A549 (cell line): Measurements from ENCODE around the gene FLVCR2. TPM values are rescaled to one million over a fixed set of nuclear protein-coding genes. Genes with fewer than 3 reads are reported as not detected.

Experiments
- ATAC-seq, 2 experiments: fragments of 200-7000 bp in 1 of 2; fragments of >200 bp in 1 of 2; cut with Nextera tagmentation in 1 of 2; cut with Tn5 transposase in 1 of 2; 3 replicates each; pipeline versions ENCODE4 v1.8.0 to v1.9.1; 2018 to 2020; ENCODE audit warnings: mild to moderate bottlenecking in 1 of 2, moderate library complexity in 1 of 2
- CTCF ChIA-PET: fragments of 300-600 bp; sonication (Branson Sonifier 250); formaldehyde crosslinking; extraction: SDS; loops from one replicate; lab custom pipeline; 2021; ENCODE audit warnings: antibody characterized with exemption, inconsistent platforms; lab: Yijun Ruan, JAX
- POLR2A ChIA-PET: fragments of 350-600 bp; formaldehyde crosslinking; extraction: SDS; loops from one replicate; lab custom pipeline; 2021; ENCODE audit warnings: antibody characterized with exemption, inconsistent platforms; lab: Yijun Ruan, JAX
- DNase-seq, 2 experiments: peaks; one replicate each; pipeline versions ENCODE4 v3.0.0 to v3.0.0-alpha.2; 2011 to 2016; ENCODE audit warnings: low read depth in 1 of 2, low spot score in 1 of 2
- FAIRE-seq: peaks from 2 replicates; lab custom pipeline; 2011; peaks lifted over from hg19 to GRCh38; lab: Jason Lieb, UNC
- H3K27ac ChIP-seq, 2 experiments: fragments of >200 bp; sonication (Bioruptor Twin); formaldehyde crosslinking; 3 replicates each; pipeline ENCODE4 v1.5.1; 2016 to 2017
- H3K4me1 ChIP-seq: fragments of >200 bp; sonication (Bioruptor Twin); formaldehyde crosslinking; 3 replicates; pipeline ENCODE4 v1.6.1; 2016
- H3K4me2 ChIP-seq: fragments of >200 bp; sonication (Bioruptor Twin); formaldehyde crosslinking; 3 replicates; pipeline ENCODE4 v1.6.1; 2016
- H3K4me3 ChIP-seq: fragments of >200 bp; sonication (Bioruptor Twin); formaldehyde crosslinking; 3 replicates; pipeline ENCODE4 v1.5.1; 2016
- H3K9me3 ChIP-seq: fragments of >200 bp; sonication (Bioruptor Twin); formaldehyde crosslinking; 3 replicates; pipeline ENCODE4 v1.6.1; 2016
- CBX2 ChIP-seq: fragments of 200-600 bp; sonication (generic); IDR thresholded peaks from 2 replicates; pipeline ENCODE4 v1.6.1; 2016; ENCODE audit warnings: low read depth, mild to moderate bottlenecking, borderline replicate concordance
- CBX8 ChIP-seq: fragments of 200-600 bp; sonication (generic); IDR thresholded peaks from 2 replicates; pipeline ENCODE4 v1.6.1; 2016
- CHD2 ChIP-seq: fragments of 150-350 bp; IDR thresholded peaks from 2 replicates; pipeline ENCODE4 v1.6.1; 2014; ENCODE audit warnings: low read length; ENCODE audit not compliant: partially characterized antibody
- CHD4 ChIP-seq: fragments of 200-600 bp; sonication (generic); IDR thresholded peaks from 2 replicates; pipeline ENCODE4 v1.6.1; 2016; ENCODE audit warnings: antibody characterized with exemption, mild to moderate bottlenecking, borderline replicate concordance
- EP300 ChIP-seq, 2 experiments: fragments of >200 bp; sonication (Bioruptor Twin); formaldehyde crosslinking; IDR thresholded peaks; 2 replicates in 1 of 2; 3 replicates in 1 of 2; pipeline ENCODE4 v1.6.1; 2016 to 2017
- HDAC2 ChIP-seq: fragments of 200-600 bp; sonication (generic); IDR thresholded peaks from 2 replicates; pipeline ENCODE4 v1.6.1; 2016
- HOXA7 ChIP-seq: fragments of 250-450 bp; sonication (Bioruptor Pico); IDR thresholded peaks from 2 replicates; pipeline ENCODE4 v1.5.0; 2020; ENCODE audit warnings: mild to moderate bottlenecking, moderate library complexity
- JUN ChIP-seq, 2 experiments: fragments of >200 bp; sonication (Bioruptor Twin); formaldehyde crosslinking; IDR thresholded peaks; 2 replicates in 1 of 2; 3 replicates in 1 of 2; pipeline ENCODE4 v1.6.1; 2016 to 2017
- JUNB ChIP-seq: fragments of >200 bp; sonication (Bioruptor Twin); formaldehyde crosslinking; IDR thresholded peaks from 2 replicates; pipeline ENCODE4 v1.6.1; 2016
- KDM5A ChIP-seq: fragments of 200-600 bp; sonication (generic); IDR thresholded peaks from 2 replicates; pipeline ENCODE4 v1.6.1; 2016; ENCODE audit warnings: antibody characterized with exemption, mild to moderate bottlenecking
- MAFK ChIP-seq: fragments of 450-650 bp; IDR thresholded peaks from 2 replicates; pipeline ENCODE4 v1.6.1; 2014; ENCODE audit not compliant: partially characterized antibody
- NPAS2 ChIP-seq: fragments of 250-450 bp; sonication (Bioruptor Pico); IDR thresholded peaks from 2 replicates; pipeline ENCODE4 v1.8.0; 2022; ENCODE audit warnings: mild to moderate bottlenecking, moderate library complexity, borderline replicate concordance
- NR3C1 ChIP-seq: fragments of >200 bp; sonication (Bioruptor Twin); formaldehyde crosslinking; IDR thresholded peaks from 3 replicates; pipeline ENCODE4 v1.6.1; 2017
- POLR2A ChIP-seq: IDR thresholded peaks from 2 replicates; pipeline ENCODE4 v1.6.1; 2012; ENCODE audit warnings: mild to moderate bottlenecking, low read length
- RAD21 ChIP-seq, 2 experiments: fragments of >200 bp in 1 of 2; sonication (Bioruptor Twin) in 1 of 2; formaldehyde crosslinking in 1 of 2; IDR thresholded peaks in 1 of 2; conservative IDR thresholded peaks in 1 of 2; 2 replicates in 1 of 2; 3 replicates in 1 of 2; pipeline ENCODE4 v1.6.1; 2012 to 2018; ENCODE audit warnings: inconsistent platforms in 1 of 2
- RCOR1 ChIP-seq: fragments of 150-350 bp; IDR thresholded peaks from 2 replicates; pipeline ENCODE4 v1.6.1; 2014; ENCODE audit warnings: antibody characterized with exemption, low read length, low read depth
- SMC3 ChIP-seq: fragments of >200 bp; sonication (Bioruptor Twin); formaldehyde crosslinking; IDR thresholded peaks from 3 replicates; pipeline ENCODE4 v1.6.1; 2018; ENCODE audit warnings: inconsistent platforms
- TFCP2L1 ChIP-seq: fragments of 250-450 bp; sonication (Bioruptor Pico); IDR thresholded peaks from 2 replicates; pipeline ENCODE4 v1.5.0; 2021; ENCODE audit warnings: mild to moderate bottlenecking
- ZFP36 ChIP-seq: fragments of 450-650 bp; IDR thresholded peaks from 2 replicates; pipeline ENCODE4 v1.6.1; 2014; ENCODE audit warnings: borderline replicate concordance; ENCODE audit not compliant: partially characterized antibody
- WGBS: methylation state at CpG from one replicate; pipeline ENCODE4 v1.1.6; 2017; ENCODE audit errors: missing lambda C conversion rate; 5-methylcytosine and 5-hydroxymethylcytosine counted together
- polyA plus RNA-seq, 4 experiments: library from polyadenylated mRNA; depleted of rRNA in 3 of 4; stranded (reverse); fragments of >200 nt; fragmentation: RNase III in 1 of 4; extraction: RNeasy Plus Mini Kit Qiagen cat#74134 plus additional on column Dnase treatment in 1 of 4; gene quantifications; 2 replicates in 3 of 4; 3 replicates in 1 of 4; pipeline ENCODE4 v1.2.3, GENCODE V29; 2011 to 2017
- TF ChIP-seq, protein P1 (sequence below): fragments of 150-350 bp; IDR thresholded peaks from 2 replicates; pipeline ENCODE4 v1.6.1; 2014; ENCODE audit warnings: low read depth, mild to moderate bottlenecking, low read length
- TF ChIP-seq, protein P2 (sequence below): fragments of 450-650 bp; IDR thresholded peaks from 2 replicates; pipeline ENCODE4 v1.6.1; 2014; ENCODE audit warnings: antibody characterized with exemption
- TF ChIP-seq, protein P3 (sequence below): fragments of >200 bp; sonication (Bioruptor Twin); formaldehyde crosslinking; IDR thresholded peaks from 2 replicates; pipeline ENCODE4 v1.6.1; 2016
- TF ChIP-seq, protein P4 (sequence below): fragments of >200 bp; sonication (Bioruptor Twin); formaldehyde crosslinking; IDR thresholded peaks from 3 replicates; pipeline ENCODE4 v1.5.1; 2016
- TF ChIP-seq, protein P5 (sequence below): IDR thresholded peaks from 2 replicates; pipeline ENCODE4 v1.6.1; 2012

Gene FLVCR2
- polyA plus RNA-seq, 2 of the 4 experiments (the other 2 are of a cell fraction): 3.8 to 3.9 TPM

DNA sequence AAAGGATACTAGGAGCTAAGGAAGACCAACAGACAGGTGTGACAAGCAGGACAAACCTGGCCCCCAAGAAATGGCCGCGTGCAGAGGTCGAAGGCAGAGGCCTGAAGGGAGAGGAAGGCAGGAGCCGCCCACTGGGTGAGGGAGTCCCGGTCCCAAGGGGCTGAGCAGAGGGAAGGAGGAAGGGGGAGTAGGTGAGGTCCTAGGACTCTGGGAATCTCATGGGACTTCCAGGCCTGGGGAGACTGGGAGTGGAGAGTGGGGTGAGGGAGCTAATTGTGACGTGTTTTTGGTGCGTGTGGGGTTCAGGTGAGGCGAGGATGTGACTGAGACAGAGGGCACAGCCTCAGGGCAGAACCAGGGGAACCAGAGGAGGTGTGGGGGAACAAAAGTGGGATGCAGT, 11.7 kb upstream of the FLVCR2 start:
- TF ChIP-seq CBX8 (no peak), RAD21 (conservative IDR thresholded peaks at IDR 0.05 in 1 of 2, IDR thresholded peaks at IDR 0.05 in 1 of 2) (no peak), CHD4 (no peak), KDM5A (no peak), MAFK (no peak), CHD2 (no peak), TFCP2L1 (CRISPR knock-in tag) (no peak), POLR2A (no peak), EP300 (IDR thresholded peaks at IDR 0.05) (no peak)
- TF ChIP-seq, protein P1, sequence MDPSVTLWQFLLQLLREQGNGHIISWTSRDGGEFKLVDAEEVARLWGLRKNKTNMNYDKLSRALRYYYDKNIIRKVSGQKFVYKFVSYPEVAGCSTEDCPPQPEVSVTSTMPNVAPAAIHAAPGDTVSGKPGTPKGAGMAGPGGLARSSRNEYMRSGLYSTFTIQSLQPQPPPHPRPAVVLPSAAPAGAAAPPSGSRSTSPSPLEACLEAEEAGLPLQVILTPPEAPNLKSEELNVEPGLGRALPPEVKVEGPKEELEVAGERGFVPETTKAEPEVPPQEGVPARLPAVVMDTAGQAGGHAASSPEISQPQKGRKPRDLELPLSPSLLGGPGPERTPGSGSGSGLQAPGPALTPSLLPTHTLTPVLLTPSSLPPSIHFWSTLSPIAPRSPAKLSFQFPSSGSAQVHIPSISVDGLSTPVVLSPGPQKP: no peak
- TF ChIP-seq, protein P2, sequence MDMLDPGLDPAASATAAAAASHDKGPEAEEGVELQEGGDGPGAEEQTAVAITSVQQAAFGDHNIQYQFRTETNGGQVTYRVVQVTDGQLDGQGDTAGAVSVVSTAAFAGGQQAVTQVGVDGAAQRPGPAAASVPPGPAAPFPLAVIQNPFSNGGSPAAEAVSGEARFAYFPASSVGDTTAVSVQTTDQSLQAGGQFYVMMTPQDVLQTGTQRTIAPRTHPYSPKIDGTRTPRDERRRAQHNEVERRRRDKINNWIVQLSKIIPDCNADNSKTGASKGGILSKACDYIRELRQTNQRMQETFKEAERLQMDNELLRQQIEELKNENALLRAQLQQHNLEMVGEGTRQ: no peak
- TF ChIP-seq, protein P3, sequence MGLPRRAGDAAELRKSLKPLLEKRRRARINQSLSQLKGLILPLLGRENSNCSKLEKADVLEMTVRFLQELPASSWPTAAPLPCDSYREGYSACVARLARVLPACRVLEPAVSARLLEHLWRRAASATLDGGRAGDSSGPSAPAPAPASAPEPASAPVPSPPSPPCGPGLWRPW: no peak
- DNase-seq (no peak), ATAC-seq (no peak), FAIRE-seq (no peak)
- Histone ChIP-seq H3K4me3 (no peak overlapping the region), H3K27ac (no peak overlapping the region), H3K4me2 (no peak overlapping the region), H3K9me3 (no peaks in the 10 kb centered on the region), H3K4me1 (no peaks in the 10 kb centered on the region)
- ChIA-PET POLR2A (no interaction called here), CTCF (interaction anchor here (1.1 to 4.4 kb wide), 5 partner anchors 10 to 142 kb away, joined by 3 to 40 read pairs (median 4); partner anchors contain the start of gene FLVCR2)
- 84% methylated on average over 8 of the region's 8 CpGs for WGBS

DNA sequence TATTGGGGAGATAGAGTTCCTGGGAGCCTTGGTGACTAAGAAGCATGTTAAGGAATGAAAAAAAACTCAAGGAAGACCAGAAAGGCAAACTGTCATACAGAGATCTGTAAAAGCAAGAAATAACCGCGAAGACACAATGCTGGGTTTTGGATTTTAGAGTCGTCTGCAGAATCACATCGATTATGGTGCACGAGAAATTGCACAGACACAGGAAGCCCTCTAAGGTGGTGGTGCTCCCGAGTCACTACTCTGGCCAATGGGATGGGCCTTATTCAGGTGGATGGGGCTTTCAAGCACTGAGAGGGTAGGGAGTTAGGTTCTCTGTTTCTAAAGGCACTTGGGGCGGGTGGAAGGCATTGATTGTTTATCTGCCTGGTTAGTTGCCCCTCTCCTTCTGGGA, 10.3 kb upstream of the FLVCR2 start:
- 75% methylated on average over 7 of the region's 7 CpGs for WGBS
- Histone ChIP-seq H3K9me3 (no peaks in the 10 kb centered on the region), H3K4me3 (no peak overlapping the region), H3K4me2 (no peak overlapping the region), H3K27ac (no peak overlapping the region), H3K4me1 (no peaks in the 10 kb centered on the region)
- ATAC-seq (no peak), DNase-seq (no peak), FAIRE-seq (no peak)
- POLR2A ChIA-PET: no interaction called here
- no peak for TF ChIP-seq CHD4
- CTCF ChIA-PET: interaction anchor here (1.2 to 4.4 kb wide), 4 partner anchors 9 to 86 kb away, joined by 4 to 40 read pairs (median 8); partner anchors contain the start of gene FLVCR2

DNA sequence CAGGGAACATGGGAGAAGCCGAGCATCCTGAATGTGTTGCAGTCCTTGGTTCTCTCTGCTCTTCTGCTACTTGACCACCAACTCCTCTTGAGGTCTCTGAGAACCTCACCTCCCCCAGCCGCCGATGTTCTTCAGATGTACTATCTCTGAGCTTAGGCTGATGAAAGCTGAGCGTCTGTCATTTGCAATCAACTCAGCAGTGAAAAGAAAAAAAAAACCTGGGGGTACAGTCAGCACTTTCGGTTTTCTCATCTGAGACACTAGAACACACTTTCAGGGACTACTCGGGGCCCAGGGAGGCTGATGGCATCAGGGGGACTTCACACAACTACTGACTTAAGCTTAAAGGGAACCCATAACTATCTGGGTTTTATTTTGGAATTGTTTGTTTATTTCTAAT, 9.6 kb upstream of the FLVCR2 start:
- ATAC-seq: no peak
- no peak for DNase-seq
- no peak overlapping the region for H3K4me3 ChIP-seq
- no peak overlapping the region for H3K4me2 ChIP-seq
- POLR2A ChIA-PET: no interaction called here
- TF ChIP-seq HDAC2: no peak
- TF ChIP-seq KDM5A: no peak
- TF ChIP-seq JUN (IDR thresholded peaks at IDR 0.05): no peak
- no peak for TF ChIP-seq NR3C1
- TF ChIP-seq JUNB: no peak
- no peak for TF ChIP-seq NPAS2 (CRISPR knock-in tag)
- TF ChIP-seq RCOR1: no peak
- no peaks in the 10 kb centered on the region for H3K9me3 ChIP-seq
- H3K27ac ChIP-seq: no peak overlapping the region
- FAIRE-seq: no peak
- H3K4me1 ChIP-seq: no peaks in the 10 kb centered on the region
- WGBS: 72% methylated on average over 6 of the region's 6 CpGs
- CTCF ChIA-PET: interaction anchor here (1.5 to 13.7 kb wide), 3 partner anchors 8 to 86 kb away, joined by 7 to 546 read pairs (median 40); partner anchors contain the start of genes ERG28, FLVCR2 and TTLL5

DNA sequence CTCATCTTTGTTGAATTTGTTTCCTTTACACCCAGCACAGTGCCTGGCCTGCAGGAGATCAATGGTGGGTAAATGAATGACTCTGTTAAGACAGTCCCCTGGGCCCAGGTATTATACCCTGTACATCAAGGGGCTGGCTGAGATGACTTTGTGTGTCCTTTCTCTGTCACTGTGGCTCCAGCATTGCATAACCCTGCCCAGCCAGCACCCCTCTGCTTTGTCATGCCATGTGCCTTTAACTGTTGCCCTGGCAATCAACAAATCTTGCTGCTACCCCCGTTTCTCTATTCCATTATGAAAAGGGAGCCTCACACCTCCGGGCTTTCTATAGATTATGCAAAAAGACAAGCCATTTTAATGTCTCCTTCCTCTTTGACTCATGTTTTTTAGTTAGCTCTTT, 7.6 kb upstream of the FLVCR2 start:
- H3K9me3 ChIP-seq: no peaks in the 10 kb centered on the region
- TF ChIP-seq, protein P4, sequence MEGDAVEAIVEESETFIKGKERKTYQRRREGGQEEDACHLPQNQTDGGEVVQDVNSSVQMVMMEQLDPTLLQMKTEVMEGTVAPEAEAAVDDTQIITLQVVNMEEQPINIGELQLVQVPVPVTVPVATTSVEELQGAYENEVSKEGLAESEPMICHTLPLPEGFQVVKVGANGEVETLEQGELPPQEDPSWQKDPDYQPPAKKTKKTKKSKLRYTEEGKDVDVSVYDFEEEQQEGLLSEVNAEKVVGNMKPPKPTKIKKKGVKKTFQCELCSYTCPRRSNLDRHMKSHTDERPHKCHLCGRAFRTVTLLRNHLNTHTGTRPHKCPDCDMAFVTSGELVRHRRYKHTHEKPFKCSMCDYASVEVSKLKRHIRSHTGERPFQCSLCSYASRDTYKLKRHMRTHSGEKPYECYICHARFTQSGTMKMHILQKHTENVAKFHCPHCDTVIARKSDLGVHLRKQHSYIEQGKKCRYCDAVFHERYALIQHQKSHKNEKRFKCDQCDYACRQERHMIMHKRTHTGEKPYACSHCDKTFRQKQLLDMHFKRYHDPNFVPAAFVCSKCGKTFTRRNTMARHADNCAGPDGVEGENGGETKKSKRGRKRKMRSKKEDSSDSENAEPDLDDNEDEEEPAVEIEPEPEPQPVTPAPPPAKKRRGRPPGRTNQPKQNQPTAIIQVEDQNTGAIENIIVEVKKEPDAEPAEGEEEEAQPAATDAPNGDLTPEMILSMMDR: no peak
- TF ChIP-seq HOXA7 (CRISPR knock-in tag) (no peak), ZFP36 (no peak), CBX2 (no peak), JUN (IDR thresholded peaks at IDR 0.05) (no peak), SMC3 (no peak)
- TF ChIP-seq, protein P5, sequence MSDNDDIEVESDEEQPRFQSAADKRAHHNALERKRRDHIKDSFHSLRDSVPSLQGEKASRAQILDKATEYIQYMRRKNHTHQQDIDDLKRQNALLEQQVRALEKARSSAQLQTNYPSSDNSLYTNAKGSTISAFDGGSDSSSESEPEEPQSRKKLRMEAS: no peak
- CTCF ChIA-PET: interaction anchor here (0.6 to 13.7 kb wide), 6 partner anchors 9 to 1030 kb away, joined by 3 to 546 read pairs (median 6); partner anchors contain the start of genes ERG28 and TTLL5
- H3K4me2 ChIP-seq: no peak overlapping the region
- no peak overlapping the region for H3K4me3 ChIP-seq
- ATAC-seq: no peak
- FAIRE-seq: no peak
- H3K27ac ChIP-seq: no peak overlapping the region
- no peaks in the 10 kb centered on the region for H3K4me1 ChIP-seq
- WGBS: 15% methylated on average over 2 of the region's 2 CpGs
- POLR2A ChIA-PET: no interaction called here
- no peak for DNase-seq
